ENCODE results near the gene UBTF. TPM values are rescaled to one million over a fixed set of nuclear protein-coding genes. Genes with fewer than 3 reads are reported as not detected.

Gene UBTF
- total and polyA plus RNA-seq, 9 of the 15 experiments (the other 6 are each of a cell fraction or from before 2014, with no cell fraction given): 1.2 to 113 (median 83.6) TPM

DNA sequence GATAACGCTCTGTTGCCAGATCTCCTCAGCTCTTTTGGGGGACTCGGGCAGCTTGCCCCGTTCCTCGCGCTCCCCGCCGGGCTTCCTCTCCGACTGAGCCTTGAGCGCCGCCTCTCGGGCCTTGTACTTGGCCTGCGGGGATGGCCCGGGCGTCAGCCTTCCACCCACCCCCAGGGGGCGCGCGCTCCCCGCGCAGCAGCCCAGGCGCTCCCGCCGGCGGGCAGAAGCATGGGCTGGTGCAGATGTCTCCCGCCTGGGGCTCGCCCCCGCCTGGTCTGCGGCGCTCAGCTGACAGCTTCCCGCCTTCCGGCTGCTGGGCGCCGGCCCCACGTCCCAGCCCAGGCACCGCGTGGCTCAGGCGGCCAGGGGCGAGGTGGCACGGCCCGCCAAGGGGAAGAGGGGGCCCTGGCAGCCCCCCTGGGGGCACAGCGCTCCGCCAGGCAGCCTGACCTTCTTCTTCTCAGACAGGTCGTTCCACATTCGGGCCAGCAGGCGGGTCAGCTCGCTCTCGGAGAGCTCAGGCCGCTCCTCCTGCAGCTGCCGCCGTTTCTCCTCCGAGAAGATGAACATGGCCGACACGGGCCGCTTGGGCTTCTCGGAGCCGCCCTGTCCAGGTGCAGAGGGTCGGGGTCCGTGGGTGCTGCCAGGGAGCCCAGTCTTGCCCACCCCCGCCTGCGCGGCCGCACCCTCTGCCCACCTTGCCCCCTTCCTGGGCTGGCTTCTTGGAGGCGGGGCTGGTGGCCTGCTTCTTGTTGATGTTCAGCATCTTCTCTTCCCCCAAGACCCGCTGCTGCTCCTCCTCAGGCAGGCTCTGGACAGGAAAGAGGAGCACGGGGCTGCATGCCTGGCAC lies 8.9 kb downstream of the UBTF start (continued):
- TF ChIP-seq, protein P1, sequence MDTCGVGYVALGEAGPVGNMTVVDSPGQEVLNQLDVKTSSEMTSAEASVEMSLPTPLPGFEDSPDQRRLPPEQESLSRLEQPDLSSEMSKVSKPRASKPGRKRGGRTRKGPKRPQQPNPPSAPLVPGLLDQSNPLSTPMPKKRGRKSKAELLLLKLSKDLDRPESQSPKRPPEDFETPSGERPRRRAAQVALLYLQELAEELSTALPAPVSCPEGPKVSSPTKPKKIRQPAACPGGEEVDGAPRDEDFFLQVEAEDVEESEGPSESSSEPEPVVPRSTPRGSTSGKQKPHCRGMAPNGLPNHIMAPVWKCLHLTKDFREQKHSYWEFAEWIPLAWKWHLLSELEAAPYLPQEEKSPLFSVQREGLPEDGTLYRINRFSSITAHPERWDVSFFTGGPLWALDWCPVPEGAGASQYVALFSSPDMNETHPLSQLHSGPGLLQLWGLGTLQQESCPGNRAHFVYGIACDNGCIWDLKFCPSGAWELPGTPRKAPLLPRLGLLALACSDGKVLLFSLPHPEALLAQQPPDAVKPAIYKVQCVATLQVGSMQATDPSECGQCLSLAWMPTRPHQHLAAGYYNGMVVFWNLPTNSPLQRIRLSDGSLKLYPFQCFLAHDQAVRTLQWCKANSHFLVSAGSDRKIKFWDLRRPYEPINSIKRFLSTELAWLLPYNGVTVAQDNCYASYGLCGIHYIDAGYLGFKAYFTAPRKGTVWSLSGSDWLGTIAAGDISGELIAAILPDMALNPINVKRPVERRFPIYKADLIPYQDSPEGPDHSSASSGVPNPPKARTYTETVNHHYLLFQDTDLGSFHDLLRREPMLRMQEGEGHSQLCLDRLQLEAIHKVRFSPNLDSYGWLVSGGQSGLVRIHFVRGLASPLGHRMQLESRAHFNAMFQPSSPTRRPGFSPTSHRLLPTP (IDR thresholded peaks at IDR 0.05; ENCODE audit: borderline replicate concordance, extremely low read depth, insufficient read length): no peak
- TF ChIP-seq YBX1 (IDR thresholded peaks at IDR 0.05) (no peak), ZNF143 (CRISPR knock-in tag; IDR thresholded peaks at IDR 0.05) (no peak), TBL1XR1 (IDR thresholded peaks at IDR 0.05; ENCODE audit: low read length in 2 of 2) (peak; percentile 66 to 69; a peak in 3 of 4 replicates), POLR2B (IDR thresholded peaks at IDR 0.05; ENCODE audit: low read depth, partially characterized antibody) (no peak), ZNF134 (CRISPR knock-in tag; conservative IDR thresholded peaks at IDR 0.05) (no peak), ZNF695 (CRISPR knock-in tag; IDR thresholded peaks at IDR 0.05) (no peak)
- TF ChIP-seq, protein P2, sequence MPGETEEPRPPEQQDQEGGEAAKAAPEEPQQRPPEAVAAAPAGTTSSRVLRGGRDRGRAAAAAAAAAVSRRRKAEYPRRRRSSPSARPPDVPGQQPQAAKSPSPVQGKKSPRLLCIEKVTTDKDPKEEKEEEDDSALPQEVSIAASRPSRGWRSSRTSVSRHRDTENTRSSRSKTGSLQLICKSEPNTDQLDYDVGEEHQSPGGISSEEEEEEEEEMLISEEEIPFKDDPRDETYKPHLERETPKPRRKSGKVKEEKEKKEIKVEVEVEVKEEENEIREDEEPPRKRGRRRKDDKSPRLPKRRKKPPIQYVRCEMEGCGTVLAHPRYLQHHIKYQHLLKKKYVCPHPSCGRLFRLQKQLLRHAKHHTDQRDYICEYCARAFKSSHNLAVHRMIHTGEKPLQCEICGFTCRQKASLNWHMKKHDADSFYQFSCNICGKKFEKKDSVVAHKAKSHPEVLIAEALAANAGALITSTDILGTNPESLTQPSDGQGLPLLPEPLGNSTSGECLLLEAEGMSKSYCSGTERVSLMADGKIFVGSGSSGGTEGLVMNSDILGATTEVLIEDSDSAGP (CRISPR knock-in tag; IDR thresholded peaks at IDR 0.05): no peak
- TF ChIP-seq, protein P3, sequence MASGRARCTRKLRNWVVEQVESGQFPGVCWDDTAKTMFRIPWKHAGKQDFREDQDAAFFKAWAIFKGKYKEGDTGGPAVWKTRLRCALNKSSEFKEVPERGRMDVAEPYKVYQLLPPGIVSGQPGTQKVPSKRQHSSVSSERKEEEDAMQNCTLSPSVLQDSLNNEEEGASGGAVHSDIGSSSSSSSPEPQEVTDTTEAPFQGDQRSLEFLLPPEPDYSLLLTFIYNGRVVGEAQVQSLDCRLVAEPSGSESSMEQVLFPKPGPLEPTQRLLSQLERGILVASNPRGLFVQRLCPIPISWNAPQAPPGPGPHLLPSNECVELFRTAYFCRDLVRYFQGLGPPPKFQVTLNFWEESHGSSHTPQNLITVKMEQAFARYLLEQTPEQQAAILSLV (tag; IDR thresholded peaks at IDR 0.05): no peak
- TF ChIP-seq, protein P4, sequence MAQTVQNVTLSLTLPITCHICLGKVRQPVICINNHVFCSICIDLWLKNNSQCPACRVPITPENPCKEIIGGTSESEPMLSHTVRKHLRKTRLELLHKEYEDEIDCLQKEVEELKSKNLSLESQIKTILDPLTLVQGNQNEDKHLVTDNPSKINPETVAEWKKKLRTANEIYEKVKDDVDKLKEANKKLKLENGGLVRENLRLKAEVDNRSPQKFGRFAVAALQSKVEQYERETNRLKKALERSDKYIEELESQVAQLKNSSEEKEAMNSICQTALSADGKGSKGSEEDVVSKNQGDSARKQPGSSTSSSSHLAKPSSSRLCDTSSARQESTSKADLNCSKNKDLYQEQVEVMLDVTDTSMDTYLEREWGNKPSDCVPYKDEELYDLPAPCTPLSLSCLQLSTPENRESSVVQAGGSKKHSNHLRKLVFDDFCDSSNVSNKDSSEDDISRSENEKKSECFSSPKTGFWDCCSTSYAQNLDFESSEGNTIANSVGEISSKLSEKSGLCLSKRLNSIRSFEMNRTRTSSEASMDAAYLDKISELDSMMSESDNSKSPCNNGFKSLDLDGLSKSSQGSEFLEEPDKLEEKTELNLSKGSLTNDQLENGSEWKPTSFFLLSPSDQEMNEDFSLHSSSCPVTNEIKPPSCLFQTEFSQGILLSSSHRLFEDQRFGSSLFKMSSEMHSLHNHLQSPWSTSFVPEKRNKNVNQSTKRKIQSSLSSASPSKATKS (CRISPR knock-in tag; IDR thresholded peaks at IDR 0.05): no peak
- TF ChIP-seq, protein P5, sequence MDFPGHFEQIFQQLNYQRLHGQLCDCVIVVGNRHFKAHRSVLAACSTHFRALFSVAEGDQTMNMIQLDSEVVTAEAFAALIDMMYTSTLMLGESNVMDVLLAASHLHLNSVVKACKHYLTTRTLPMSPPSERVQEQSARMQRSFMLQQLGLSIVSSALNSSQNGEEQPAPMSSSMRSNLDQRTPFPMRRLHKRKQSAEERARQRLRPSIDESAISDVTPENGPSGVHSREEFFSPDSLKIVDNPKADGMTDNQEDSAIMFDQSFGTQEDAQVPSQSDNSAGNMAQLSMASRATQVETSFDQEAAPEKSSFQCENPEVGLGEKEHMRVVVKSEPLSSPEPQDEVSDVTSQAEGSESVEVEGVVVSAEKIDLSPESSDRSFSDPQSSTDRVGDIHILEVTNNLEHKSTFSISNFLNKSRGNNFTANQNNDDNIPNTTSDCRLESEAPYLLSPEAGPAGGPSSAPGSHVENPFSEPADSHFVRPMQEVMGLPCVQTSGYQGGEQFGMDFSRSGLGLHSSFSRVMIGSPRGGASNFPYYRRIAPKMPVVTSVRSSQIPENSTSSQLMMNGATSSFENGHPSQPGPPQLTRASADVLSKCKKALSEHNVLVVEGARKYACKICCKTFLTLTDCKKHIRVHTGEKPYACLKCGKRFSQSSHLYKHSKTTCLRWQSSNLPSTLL (IDR thresholded peaks at IDR 0.05): no peak
- TF ChIP-seq, protein P6, sequence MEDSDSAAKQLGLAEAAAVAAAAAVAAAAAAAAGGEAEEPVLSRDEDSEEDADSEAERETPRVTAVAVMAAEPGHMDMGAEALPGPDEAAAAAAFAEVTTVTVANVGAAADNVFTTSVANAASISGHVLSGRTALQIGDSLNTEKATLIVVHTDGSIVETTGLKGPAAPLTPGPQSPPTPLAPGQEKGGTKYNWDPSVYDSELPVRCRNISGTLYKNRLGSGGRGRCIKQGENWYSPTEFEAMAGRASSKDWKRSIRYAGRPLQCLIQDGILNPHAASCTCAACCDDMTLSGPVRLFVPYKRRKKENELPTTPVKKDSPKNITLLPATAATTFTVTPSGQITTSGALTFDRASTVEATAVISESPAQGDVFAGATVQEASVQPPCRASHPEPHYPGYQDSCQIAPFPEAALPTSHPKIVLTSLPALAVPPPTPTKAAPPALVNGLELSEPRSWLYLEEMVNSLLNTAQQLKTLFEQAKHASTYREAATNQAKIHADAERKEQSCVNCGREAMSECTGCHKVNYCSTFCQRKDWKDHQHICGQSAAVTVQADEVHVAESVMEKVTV (CRISPR knock-in tag; IDR thresholded peaks at IDR 0.05): peak; percentile 96
- TF ChIP-seq, protein P7, sequence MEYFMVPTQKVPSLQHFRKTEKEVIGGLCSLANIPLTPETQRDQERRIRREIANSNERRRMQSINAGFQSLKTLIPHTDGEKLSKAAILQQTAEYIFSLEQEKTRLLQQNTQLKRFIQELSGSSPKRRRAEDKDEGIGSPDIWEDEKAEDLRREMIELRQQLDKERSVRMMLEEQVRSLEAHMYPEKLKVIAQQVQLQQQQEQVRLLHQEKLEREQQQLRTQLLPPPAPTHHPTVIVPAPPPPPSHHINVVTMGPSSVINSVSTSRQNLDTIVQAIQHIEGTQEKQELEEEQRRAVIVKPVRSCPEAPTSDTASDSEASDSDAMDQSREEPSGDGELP (CRISPR knock-in tag; IDR thresholded peaks at IDR 0.05; ENCODE audit: borderline replicate concordance): peak; percentile 98

All from K562 (cell line).